Activated CD4-positive, alpha-beta T cell treated with anti-CD3 and anti-CD28 coated beads, Interleukin-2, amount 50 U/mL, for 16 hours (primary cell): ENCODE results near the gene HSPA6.
"Not testable (repeated sequence)": the region's sequence is repeated elsewhere in the genome, so short reads cannot be mapped to it uniquely, and the experiment has no call there.

ENCODE experiments used
- DNase-seq: peaks from one replicate; pipeline ENCODE4 v3.0.0-alpha.2; 2020

Gene HSPA6

GRCh38 chr1:161523817-161524741 is at the start of gene HSPA6:
TSS of gene HSPA6 (plus strand) at chr1:161524540. CDS start at chr1:161524659, 119 bp downstream.
- DNase-seq = peak; percentile 84

- not testable (repeated sequence) for DNase-seq
Observed at GRCh38 chr1:161477711-161478110, 46.6 kb upstream of the HSPA6 start.

GRCh38 chr1:161478985-161479384 is 45.4 kb upstream of the HSPA6 start:
- DNase-seq = no peak

GRCh38 chr1:161480381-161481035 is 43.8 kb upstream of the HSPA6 start:
- no peak for DNase-seq

- DNase-seq = no peak
Observed at GRCh38 chr1:161481624-161482392, 42.5 kb upstream of the HSPA6 start.

GRCh38 chr1:161482610-161483009 is 41.7 kb upstream of the HSPA6 start:
- no peak for DNase-seq

GRCh38 chr1:161483361-161483760 is 41.0 kb upstream of the HSPA6 start:
- no peak for DNase-seq

- no peak for DNase-seq
Observed at GRCh38 chr1:161484613-161485012, 39.7 kb upstream of the HSPA6 start.

- DNase-seq = peak; percentile 74
Observed at GRCh38 chr1:161486806-161487741, 37.3 kb upstream of the HSPA6 start.

GRCh38 chr1:161491472-161491871 is 32.9 kb upstream of the HSPA6 start:
- peak; percentile 20 for DNase-seq

GRCh38 chr1:161492827-161493226 is 31.5 kb upstream of the HSPA6 start:
- DNase-seq = no peak

GRCh38 chr1:161494091-161494735 is 30.1 kb upstream of the HSPA6 start:
- DNase-seq = no peak

- DNase-seq = no peak
Observed at GRCh38 chr1:161495490-161495889, 28.9 kb upstream of the HSPA6 start.

GRCh38 chr1:161497961-161498360 is 26.4 kb upstream of the HSPA6 start:
- DNase-seq = no peak

- DNase-seq = no peak
Observed at GRCh38 chr1:161498646-161499045, 25.7 kb upstream of the HSPA6 start.

GRCh38 chr1:161499099-161500039 is 25.0 kb upstream of the HSPA6 start:
- DNase-seq = no peak

- DNase-seq = no peak
Observed at GRCh38 chr1:161501234-161501633, 23.1 kb upstream of the HSPA6 start.

- DNase-seq = no peak
Observed at GRCh38 chr1:161502181-161502580, 22.2 kb upstream of the HSPA6 start.

- DNase-seq = no peak
Observed at GRCh38 chr1:161502641-161503393, 21.5 kb upstream of the HSPA6 start.

- no peak for DNase-seq
Observed at GRCh38 chr1:161503394-161503748, 21.0 kb upstream of the HSPA6 start.
